ENCODE results near the gene MICU1.

GRCh38 chr10:72429931-72430330 lies 195.9 kb downstream of the MICU1 start:
- TF ChIP-seq, protein P1, sequence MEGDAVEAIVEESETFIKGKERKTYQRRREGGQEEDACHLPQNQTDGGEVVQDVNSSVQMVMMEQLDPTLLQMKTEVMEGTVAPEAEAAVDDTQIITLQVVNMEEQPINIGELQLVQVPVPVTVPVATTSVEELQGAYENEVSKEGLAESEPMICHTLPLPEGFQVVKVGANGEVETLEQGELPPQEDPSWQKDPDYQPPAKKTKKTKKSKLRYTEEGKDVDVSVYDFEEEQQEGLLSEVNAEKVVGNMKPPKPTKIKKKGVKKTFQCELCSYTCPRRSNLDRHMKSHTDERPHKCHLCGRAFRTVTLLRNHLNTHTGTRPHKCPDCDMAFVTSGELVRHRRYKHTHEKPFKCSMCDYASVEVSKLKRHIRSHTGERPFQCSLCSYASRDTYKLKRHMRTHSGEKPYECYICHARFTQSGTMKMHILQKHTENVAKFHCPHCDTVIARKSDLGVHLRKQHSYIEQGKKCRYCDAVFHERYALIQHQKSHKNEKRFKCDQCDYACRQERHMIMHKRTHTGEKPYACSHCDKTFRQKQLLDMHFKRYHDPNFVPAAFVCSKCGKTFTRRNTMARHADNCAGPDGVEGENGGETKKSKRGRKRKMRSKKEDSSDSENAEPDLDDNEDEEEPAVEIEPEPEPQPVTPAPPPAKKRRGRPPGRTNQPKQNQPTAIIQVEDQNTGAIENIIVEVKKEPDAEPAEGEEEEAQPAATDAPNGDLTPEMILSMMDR (IDR thresholded peaks at IDR 0.05; ENCODE audit: extremely low read depth in 1 of 2, insufficient read depth in 1 of 2, low read depth in 1 of 2, low read length in 2 of 2): no peak
- TF ChIP-seq GATA2 (IDR thresholded peaks at IDR 0.05; ENCODE audit: insufficient read depth, insufficient read length, low read depth, low read length) (no peak), POLR2A (IDR thresholded peaks at IDR 0.05; ENCODE audit: low read depth, low read length) (no peak), JUN (IDR thresholded peaks at IDR 0.05; ENCODE audit: borderline replicate concordance, insufficient read depth, insufficient read length, low read depth) (no peak), EZH2 (IDR thresholded peaks at IDR 0.05; ENCODE audit: borderline replicate concordance, low read depth, low read length, severe bottlenecking) (no peak), POLR2AphosphoS5 (IDR thresholded peaks at IDR 0.05; ENCODE audit: insufficient read depth, low read depth, low read length) (no peak), FOS (IDR thresholded peaks at IDR 0.05; ENCODE audit: borderline replicate concordance, insufficient read depth, low read length) (no peak), MYC (IDR thresholded peaks at IDR 0.05; ENCODE audit: low read depth, low read length) (no peak)

All from endothelial cell of umbilical vein (primary cell).